ENCODE data around the gene NKIRAS2.

DNA sequence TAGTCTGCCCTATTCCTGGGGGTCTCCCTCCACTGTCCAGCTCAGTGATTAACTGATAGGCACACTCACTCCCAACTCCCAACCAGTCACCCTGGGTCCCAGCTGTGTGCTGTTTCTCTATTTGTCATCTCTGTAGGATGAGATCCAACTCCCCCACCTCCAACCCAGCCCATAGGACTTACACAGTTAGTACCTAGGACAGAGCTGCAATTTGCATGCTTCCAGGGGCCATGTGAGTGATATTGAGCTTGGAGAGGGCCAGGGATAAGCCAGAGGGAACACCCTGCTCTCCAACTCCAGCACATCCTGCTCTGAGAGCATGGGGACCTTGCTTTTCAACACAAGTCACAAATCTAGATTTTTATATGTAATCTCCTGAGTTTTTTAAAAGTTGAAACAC lies 21.7 kb downstream of the NKIRAS2 start:
- TF ChIP-seq NRF1 (IDR thresholded peaks at IDR 0.05; ENCODE audit: low read depth, low read length) (no peak), EP300 (IDR thresholded peaks at IDR 0.05; ENCODE audit: borderline replicate concordance in 1 of 2, low read depth in 1 of 2, low read length in 1 of 2) (no peak), SIN3A (IDR thresholded peaks at IDR 0.05; ENCODE audit: borderline replicate concordance, low read depth, low read length) (no peak), EZH2phosphoT487 (IDR thresholded peaks at IDR 0.05; ENCODE audit: borderline replicate concordance, low read depth) (no peak), POLR2AphosphoS5 (IDR thresholded peaks at IDR 0.05; ENCODE audit: low read depth, low read length) (no peak), MXI1 (IDR thresholded peaks at IDR 0.05; ENCODE audit: low read depth, low read length) (no peak), TCF12 (IDR thresholded peaks at IDR 0.05) (no peak)
- TF ChIP-seq, protein P1, sequence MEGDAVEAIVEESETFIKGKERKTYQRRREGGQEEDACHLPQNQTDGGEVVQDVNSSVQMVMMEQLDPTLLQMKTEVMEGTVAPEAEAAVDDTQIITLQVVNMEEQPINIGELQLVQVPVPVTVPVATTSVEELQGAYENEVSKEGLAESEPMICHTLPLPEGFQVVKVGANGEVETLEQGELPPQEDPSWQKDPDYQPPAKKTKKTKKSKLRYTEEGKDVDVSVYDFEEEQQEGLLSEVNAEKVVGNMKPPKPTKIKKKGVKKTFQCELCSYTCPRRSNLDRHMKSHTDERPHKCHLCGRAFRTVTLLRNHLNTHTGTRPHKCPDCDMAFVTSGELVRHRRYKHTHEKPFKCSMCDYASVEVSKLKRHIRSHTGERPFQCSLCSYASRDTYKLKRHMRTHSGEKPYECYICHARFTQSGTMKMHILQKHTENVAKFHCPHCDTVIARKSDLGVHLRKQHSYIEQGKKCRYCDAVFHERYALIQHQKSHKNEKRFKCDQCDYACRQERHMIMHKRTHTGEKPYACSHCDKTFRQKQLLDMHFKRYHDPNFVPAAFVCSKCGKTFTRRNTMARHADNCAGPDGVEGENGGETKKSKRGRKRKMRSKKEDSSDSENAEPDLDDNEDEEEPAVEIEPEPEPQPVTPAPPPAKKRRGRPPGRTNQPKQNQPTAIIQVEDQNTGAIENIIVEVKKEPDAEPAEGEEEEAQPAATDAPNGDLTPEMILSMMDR (IDR thresholded peaks at IDR 0.05), result no peak
- TF ChIP-seq, protein P2, sequence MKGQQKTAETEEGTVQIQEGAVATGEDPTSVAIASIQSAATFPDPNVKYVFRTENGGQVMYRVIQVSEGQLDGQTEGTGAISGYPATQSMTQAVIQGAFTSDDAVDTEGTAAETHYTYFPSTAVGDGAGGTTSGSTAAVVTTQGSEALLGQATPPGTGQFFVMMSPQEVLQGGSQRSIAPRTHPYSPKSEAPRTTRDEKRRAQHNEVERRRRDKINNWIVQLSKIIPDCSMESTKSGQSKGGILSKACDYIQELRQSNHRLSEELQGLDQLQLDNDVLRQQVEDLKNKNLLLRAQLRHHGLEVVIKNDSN (IDR thresholded peaks at IDR 0.05; ENCODE audit: borderline replicate concordance, low read depth), result no peak
- TF ChIP-seq, protein P3, sequence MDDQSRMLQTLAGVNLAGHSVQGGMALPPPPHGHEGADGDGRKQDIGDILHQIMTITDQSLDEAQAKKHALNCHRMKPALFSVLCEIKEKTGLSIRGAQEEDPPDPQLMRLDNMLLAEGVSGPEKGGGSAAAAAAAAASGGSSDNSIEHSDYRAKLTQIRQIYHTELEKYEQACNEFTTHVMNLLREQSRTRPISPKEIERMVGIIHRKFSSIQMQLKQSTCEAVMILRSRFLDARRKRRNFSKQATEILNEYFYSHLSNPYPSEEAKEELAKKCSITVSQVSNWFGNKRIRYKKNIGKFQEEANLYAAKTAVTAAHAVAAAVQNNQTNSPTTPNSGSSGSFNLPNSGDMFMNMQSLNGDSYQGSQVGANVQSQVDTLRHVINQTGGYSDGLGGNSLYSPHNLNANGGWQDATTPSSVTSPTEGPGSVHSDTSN (IDR thresholded peaks at IDR 0.05), result no peak

All from SK-N-SH (cell line).